Stimulated activated CD8-positive, alpha-beta memory T cell treated with anti-CD3 and anti-CD28 coated beads, Interleukin-4, amount 100 ng/mL, for 24 hours (primary cell): ENCODE results near the gene CD27.

Experiments used
- DNase-seq: peaks from one replicate; pipeline ENCODE4 v3.0.0-alpha.2; 2020; ENCODE audit warnings: low read depth

Gene CD27

DNA sequence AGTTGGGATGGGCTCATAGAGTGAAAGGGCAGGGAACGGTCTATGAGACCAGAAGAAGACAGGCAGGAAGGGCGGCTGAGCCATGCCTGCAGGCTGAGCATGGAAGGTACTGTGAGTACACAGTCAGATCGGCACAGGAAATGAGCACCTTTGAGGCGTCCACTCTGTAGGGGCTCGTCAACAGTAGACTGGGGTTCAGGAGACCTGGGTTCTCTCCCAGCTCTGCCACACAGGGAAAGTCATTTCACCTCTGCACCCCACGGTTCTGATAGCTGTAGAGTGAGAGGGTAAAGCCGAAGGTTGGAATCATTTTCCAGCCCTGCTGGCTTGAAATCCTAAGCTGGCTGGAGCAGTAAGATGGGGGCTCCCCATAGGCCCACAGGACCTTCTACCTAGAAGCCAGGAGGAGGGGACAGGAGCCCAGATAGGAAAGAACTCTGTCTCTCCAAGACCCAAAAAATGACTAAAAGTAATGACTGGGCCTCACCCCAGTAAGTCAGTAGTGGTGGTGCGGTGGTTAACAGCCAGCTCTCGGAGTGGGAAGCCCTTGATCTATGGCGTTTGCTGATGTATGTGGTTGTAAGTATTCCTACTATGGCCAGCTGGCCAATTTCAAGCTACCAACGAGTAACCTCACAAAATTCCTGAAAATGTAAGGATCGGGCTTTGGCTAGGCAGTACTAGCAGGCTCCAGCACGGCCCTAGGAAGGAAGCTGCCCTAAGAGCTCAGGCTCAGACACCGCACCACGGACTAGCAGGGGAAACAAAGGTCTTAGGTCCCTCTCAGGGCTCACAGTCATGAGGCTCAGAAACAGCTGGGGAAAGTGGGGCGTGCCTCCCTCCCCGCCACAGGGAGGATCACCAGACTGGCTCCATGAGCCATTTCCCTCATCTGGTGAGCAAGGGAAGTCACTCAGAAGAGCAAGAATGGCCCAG lies 10.3 kb upstream of the CD27 start:
- no peak for DNase-seq

DNA sequence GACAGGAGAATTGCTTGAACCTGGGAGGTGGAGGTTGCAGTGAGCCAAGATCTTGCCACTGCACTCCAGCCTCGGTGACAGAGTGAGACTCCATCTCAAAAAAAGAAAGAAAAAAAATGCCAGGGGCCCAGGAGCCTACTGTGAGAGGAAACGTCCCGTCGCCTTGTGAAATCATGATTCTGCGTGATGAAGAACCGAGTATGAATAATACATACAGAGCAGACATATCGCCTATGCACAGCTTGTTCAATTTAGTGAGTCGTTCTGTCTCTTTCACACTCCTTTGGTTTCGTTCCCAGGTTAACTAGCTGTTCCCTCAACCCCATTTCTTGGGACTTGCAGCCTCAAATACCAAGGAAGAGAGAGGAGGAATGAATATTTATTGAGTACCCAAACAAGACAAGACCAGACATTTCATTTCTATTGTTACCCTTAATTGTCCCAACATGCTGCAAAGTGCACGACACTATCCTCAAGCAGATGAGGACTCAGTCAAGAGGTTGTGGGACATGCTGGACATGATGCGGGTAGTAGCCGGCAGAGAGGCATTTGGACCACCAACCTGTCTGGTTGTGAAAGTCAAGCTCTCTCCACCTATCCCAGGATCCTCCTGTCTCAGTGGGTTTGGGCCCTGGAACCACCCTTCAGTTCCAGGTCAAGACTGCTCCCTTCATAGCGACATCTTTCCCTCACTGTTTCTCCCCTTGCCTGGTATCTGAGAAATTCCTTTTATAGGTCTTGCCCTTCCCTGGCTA lies 8.6 kb upstream of the CD27 start:
- no peak for DNase-seq

DNA sequence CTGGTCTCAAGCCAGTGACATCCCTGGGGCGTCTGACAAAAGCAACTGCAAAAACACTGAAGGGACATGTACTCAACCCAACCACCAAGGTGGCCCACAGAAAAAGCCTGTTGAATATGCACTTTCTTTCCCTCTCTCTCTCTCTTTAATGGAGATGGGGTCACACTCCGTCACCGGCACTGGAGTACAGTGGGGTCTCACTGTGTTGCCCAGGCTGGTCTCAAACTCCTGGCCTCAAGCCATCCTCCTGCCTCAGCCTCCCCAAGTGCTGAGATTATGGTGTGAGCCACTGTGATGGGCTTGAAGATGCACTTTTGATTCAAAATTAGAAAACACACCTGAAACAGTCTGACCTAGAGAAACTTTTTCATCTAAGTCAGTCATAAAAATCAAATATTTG lies 7.2 kb upstream of the CD27 start:
- DNase-seq, result no peak

DNA sequence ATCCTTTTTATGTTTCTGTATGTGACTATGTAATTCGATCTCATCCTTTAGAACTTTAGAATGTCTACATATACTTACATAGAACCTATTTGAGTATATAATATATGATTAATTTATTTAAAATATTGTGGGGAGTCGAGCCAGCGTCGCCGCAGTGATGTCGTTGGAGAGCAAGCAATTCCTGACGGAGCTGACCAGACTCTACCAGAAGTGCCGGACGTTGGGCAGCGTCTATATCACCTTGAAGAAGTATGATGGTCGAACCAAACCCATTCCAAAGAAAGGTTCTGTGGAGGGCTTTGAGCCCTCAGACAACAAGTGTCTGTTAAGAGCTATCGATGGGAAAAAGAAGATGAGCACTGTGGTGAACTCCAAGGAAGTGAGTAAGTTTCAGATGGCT lies 6.4 kb upstream of the CD27 start:
- no peak for DNase-seq

DNA sequence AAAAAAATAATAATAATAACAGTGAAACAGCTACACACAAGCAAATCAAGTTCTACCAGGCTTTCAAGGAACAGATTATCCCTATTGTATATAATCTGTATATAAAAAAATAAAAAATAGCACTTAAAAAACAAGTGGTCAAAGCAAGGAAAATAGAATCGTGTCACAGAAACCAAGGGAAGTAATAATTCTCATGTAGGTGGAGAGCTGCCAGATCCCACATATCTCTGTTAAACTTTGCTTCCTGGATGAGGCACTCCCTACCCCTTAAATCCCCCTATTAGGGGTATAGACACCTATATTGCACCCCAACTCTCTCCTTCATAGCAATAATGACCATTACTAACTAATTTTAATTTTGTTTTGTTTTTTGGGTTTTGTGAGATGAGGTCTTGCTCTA lies 4.4 kb upstream of the CD27 start:
- no peak for DNase-seq

DNA sequence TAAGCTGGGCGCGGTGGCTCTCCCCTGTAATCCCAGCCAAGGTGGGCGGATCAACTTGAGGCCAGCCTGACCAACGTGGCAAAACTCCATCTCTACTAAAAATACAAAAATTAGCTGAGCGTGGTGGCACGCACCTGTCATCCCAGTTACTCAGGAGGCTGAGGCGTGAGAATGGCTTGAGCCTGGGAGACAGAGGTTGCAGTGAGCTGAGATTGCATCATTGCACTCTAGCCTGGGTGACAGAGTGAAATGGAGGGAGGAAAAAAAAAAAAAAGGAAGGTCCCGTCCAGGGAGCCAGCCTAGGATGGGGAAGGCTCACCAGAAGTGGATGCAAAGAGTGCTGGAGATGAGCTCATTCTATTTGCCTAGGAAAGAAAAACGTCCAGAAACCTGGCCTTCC lies 1.9 kb upstream of the CD27 start:
- DNase-seq, result no peak

DNA sequence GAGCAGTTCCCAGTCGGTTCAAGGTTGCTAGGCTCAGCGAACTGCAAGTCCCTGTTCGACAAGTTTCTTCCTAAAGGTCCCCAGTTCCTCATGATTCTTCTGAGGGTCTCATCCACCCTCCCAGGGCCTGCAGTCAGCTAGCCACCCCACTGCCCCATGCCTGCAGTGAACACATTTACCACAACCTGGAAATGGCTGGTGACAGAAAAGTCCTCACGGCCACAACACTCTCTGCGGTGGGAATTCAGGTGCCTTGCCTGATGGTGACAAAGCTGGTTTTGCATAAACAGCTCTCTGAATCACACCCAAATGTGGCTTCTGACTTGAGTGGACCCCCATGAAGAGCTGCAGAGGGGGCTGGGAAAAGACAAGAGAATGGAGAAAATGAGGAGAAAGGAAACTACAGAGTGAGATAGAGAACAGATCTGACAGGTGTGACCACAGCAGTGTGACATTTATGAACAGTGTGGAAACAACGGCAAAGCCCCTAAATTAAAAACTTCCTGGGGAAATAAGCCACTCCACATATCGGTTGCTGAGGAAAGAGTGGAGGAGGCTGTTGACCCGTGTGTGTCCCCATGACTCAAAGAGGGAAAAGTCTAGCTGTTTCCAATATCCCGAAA lies 1.3 kb upstream of the CD27 start:
- DNase-seq, result no peak

DNA sequence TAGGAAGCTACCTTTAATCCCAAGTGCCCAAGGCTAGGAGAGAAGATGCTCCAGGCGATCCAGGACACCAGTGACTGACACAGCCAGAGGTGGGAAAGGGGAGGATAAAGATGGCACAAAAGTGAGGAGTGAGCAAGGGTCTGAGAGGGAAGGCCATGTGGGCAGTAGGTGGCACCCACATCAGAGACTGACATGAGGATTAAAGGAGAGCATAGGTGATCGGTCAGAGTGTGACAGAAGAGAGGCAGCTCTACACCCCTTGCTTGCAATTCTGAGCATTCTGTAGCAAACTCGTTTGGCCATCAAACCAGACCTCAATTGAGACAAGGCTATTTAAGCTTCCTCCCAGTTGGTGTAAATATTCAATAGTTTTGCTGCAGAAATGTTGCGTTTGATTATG lies 724 bp upstream of the CD27 start:
- no peak for DNase-seq

DNA sequence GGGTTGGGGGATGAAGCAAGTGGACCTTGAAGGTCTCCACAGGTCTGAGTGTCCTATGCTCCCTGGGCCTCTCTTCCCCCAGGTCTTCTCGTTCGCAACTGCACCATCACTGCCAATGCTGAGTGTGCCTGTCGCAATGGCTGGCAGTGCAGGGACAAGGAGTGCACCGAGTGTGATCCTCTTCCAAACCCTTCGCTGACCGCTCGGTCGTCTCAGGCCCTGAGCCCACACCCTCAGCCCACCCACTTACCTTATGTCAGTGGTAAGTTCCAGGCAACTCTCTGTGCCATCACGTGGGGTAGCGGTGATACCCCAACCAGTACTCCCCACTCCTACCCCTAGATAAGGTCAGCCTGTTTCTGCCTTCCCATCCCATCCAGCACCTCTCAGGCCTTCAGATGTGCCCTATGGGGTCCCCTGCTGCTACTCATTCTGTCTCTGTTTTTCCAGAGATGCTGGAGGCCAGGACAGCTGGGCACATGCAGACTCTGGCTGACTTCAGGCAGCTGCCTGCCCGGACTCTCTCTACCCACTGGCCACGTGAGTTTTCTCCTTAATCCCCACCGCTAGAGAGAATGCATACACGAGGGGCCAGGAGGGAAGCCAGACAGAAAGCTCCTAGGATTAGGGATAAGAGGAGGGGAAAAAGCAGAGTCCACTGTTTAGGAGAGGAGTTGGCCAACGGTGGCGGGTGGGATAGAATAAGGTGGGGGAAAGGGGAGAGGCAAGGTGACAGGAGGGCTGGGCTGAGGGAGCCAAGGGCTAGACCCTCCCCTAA lies 5.5 kb downstream of the CD27 start:
- no peak for DNase-seq

DNA sequence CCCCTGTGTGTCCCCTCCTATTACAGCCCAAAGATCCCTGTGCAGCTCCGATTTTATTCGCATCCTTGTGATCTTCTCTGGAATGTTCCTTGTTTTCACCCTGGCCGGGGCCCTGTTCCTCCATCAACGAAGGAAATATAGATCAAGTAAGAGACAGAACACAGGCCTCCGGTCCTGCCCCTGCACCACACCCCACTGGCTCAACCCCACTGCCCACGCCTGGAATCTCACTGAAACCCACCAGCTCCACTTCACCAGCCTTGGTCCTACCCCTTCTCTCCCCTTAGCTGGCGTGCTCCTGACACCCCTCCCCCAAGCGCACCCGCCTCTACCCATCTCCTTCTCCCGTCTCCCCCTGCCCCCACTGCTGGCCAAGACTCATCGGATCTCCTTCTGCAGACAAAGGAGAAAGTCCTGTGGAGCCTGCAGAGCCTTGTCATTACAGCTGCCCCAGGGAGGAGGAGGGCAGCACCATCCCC lies 6.2 kb downstream of the CD27 start:
- DNase-seq, result no peak

DNA sequence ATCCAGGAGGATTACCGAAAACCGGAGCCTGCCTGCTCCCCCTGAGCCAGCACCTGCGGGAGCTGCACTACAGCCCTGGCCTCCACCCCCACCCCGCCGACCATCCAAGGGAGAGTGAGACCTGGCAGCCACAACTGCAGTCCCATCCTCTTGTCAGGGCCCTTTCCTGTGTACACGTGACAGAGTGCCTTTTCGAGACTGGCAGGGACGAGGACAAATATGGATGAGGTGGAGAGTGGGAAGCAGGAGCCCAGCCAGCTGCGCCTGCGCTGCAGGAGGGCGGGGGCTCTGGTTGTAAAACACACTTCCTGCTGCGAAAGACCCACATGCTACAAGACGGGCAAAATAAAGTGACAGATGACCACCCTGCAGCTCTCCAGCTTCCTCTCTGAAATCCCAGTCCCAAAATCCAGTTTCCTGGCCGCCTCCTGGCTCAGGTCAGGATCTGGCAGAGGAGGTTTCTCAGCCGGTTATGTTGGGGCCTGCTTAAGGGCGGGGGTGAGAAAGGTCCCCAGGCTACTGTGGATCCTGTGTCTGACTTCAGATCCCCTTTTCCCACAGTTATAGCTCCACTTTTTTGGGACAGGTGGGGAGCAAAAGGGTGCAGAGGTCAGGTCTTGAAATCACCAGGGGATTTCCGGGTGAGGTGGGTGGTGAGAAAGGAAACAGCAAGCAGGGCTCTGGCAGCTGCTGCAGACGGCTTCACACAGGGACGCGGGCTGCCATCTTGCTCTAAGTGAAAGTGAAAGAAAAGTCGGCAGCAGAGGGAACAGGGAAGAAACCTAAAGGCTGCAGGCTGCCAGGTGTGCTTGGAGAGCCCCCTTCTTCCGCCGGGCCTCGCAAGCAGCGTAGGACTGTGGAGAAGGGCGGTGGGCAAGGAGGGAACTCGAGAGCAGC lies 6.8 kb downstream of the CD27 start, which contains the start of gene TAPBPL:
Gene TAPBPL, plus strand, starts transcription at position 695 of the 897 bp plus-strand sequence. CDS start 207 bp downstream, outside the sequence.
- peak; percentile 64 for DNase-seq

DNA sequence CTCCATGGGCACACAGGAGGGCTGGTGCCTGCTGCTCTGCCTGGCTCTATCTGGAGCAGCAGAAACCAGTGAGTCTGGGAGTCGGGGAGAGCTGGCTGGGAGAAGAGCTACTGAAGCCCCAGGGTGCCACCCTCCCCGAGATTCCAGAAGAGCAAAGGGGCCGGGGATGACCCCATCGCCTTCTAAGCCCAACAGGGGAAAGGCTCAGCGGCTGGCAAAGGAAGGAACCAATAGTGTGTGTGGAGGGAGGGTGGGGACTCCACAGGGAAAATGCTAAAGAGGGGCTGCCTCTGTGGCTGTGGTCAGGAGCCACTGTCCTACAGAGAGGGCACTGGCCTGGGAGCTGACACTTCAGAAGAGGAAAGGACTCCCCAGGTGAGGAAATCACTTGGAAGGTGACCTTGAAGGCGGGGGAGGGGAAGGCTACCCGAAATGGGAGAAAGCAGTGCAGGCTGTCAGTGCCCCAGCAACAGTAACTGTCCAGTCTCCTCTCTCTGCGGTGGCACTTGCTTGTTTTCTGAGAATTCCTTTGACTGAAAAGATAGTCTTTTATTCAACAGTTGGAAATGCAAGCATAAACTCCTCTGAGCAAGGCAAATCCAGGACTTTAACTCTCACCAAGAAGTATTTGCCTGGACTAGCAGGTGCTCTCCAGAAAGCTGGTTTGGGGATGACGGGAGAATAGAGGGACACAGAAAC lies 7.6 kb downstream of the CD27 start:
- no peak for DNase-seq

DNA sequence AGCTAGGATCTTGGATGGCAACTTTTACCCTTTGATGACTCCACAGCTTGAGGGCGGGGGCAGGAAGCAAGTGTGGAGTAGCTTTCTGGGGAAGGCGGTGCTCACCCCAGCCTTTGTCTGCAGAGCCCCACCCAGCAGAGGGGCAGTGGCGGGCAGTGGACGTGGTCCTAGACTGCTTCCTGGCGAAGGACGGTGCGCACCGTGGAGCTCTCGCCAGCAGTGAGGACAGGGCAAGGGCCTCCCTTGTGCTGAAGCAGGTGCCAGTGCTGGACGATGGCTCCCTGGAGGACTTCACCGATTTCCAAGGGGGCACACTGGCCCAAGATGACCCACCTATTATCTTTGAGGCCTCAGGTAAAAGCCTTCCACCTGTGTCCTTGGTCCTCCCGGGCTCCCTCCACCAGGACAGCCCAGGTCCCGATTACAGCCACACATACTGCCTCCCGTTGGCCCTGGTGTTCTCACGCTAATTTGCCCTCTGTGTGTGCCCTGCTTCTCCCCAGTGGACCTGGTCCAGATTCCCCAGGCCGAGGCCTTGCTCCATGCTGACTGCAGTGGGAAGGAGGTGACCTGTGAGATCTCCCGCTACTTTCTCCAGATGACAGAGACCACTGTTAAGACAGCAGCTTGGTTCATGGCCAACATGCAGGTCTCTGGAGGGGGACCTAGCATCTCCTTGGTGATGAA lies 8.3 kb downstream of the CD27 start:
- no peak for DNase-seq

DNA sequence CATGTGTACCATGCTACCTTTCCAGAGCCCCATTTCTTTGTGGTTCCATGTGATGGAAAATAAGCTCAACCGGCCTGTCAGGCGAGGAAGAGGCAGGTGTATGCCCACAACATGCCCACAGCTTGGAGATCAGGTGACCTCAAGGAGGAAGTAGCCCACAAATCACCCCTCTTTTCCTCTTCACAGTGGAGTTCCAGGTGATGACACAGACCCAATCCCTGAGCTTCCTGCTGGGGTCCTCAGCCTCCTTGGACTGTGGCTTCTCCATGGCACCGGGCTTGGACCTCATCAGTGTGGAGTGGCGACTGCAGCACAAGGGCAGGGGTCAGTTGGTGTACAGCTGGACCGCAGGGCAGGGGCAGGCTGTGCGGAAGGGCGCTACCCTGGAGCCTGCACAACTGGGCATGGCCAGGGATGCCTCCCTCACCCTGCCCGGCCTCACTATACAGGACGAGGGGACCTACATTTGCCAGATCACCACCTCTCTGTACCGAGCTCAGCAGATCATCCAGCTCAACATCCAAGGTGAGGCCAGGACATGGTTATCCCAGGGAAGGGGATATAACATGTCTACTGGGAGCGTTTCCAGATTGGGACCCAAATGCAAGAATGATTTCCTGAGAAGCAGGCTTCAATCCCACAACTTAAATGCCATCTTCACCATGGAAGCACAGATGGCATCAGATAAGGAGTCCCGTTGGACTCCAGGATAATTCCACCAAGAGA lies 12.6 kb downstream of the CD27 start:
- DNase-seq, result no peak

DNA sequence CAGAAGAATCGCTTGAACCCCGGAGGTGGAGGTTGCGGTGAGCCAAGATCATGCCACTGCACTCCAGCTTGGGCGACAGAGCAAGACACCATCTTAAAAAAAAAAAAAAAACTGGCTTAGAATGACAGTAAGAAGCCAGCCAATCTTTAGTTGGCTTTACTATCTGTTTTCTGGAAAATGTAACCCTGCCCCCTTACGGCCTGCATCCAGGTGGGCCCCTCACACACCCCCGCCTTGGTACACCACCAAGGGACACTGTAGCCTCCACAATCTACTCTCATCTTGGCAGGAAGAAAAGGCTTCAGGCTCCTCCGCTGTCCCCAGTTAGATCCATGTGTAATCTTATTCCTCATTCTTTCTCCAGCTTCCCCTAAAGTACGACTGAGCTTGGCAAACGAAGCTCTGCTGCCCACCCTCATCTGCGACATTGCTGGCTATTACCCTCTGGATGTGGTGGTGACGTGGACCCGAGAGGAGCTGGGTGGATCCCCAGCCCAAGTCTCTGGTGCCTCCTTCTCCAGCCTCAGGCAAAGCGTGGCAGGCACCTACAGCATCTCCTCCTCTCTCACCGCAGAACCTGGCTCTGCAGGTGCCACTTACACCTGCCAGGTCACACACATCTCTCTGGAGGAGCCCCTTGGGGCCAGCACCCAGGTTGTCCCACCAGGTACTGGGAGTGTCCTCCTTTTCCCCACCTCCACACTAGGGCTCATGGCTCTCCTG lies 13.7 kb downstream of the CD27 start:
- no peak for DNase-seq

DNA sequence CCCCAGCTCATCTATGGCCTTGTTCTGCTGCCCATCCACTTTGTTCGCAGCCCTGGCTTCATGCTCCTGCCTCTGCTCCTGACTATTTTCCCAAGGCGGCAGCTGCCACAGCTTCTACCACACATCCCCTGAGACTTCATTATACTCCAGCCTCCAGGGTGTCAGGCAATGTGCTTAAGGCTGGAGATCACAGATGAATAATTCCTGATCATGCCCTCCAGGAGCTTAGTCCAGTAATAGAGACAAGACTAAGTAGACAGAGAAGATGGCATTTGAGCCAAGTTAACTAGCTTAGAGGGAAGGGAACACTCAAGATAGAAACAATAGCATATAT lies 14.2 kb downstream of the CD27 start:
- no peak for DNase-seq

DNA sequence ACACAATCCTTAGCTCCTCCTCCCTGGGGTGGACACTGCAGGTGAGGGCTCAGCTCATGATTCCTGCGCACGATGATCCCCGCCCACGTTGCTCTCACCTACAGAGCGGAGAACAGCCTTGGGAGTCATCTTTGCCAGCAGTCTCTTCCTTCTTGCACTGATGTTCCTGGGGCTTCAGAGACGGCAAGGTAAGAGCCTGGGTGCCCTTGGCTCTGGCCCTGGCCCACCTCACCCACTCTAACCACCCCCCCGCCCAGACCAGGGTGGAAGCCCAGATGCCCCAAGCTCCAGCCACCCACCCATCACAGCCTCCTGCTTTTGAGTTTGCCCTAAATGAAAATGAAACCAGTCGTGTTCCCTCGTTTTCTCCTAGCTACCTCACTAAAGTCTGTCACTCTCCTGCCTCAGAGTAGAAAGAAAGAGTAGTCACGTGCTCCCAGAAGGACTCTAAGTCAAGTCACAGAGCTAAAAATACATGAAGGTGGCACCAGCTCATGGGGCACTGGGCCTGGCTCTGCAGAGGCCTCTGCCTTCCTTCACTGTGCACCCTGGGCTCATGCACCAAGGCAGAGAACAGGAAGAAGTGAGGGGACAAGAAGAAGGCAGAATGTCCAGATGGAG lies 16.1 kb downstream of the CD27 start:
- no peak for DNase-seq
